Stomach (tissue), 9 donors: Measurements from ENCODE around the gene MALT1. TPM values are rescaled to one million over a fixed set of nuclear protein-coding genes. Genes with fewer than 3 reads are reported as not detected.

Experiments
- DNase-seq, 2 donors: peaks; one replicate each; pipeline versions ENCODE4 v3.0.0 to v3.0.0-alpha.2; 2013 to 2019
- H3K27ac ChIP-seq, 5 donors: fragments of 200-600 bp in 4 of 5; sonication (generic) in 4 of 5; one replicate each; pipeline ENCODE4 v1.5.1; 2013 to 2019; ENCODE audit warnings: mild to moderate bottlenecking in 1 of 5, moderate library complexity in 1 of 5
- H3K27me3 ChIP-seq, 3 donors: fragments of 200-600 bp; sonication (generic); one replicate each; pipeline ENCODE4 v1.5.1; 2017 to 2019; ENCODE audit warnings: mixed run types in 1 of 3
- H3K36me3 ChIP-seq, 4 donors: fragments of 200-600 bp; sonication (generic); 1 replicate in 3 of 4; 2 replicates in 1 of 4; pipeline ENCODE4 v1.5.1; 2016 to 2019
- H3K4me1 ChIP-seq, 4 donors: fragments of 200-600 bp; sonication (generic); one replicate each; pipeline ENCODE4 v1.5.1; 2016 to 2019
- H3K4me3 ChIP-seq, 4 donors: fragments of 200-600 bp; sonication (generic) in 3 of 4; one replicate each; pipeline ENCODE4 v1.5.1; 2016 to 2019; ENCODE audit warnings: mild to moderate bottlenecking in 1 of 4
- H3K9me3 ChIP-seq, 4 donors: fragments of 200-600 bp; sonication (generic); one replicate each; pipeline ENCODE4 v1.5.1; 2016 to 2019
- EP300 ChIP-seq: sonication (generic); formaldehyde crosslinking; IDR thresholded peaks from one replicate; pipeline ENCODE4 v1.6.1; 2017; ENCODE audit warnings: antibody characterized with exemption
- POLR2A ChIP-seq, 4 donors: fragments of 450-650 bp; IDR thresholded peaks; one replicate each; pipeline ENCODE4 v1.6.1; 2016; ENCODE audit warnings: antibody characterized with exemption in 4 of 4, control low read depth in 2 of 4, mild to moderate bottlenecking in 1 of 4, moderate library complexity in 1 of 4
- POLR2AphosphoS5 ChIP-seq, 3 donors: sonication (generic); formaldehyde crosslinking; IDR thresholded peaks; one replicate each; pipeline ENCODE4 v1.6.1; 2016; ENCODE audit warnings: antibody characterized with exemption in 3 of 3
- WGBS, 5 donors: extraction: QIAGEN DNeasy Blood & Tissue Kit in 3 of 5; methylation state at CpG; one replicate each; pipeline versions ENCODE4 v1.1.5 to v1.1.7; 2013 to 2018; 5-methylcytosine and 5-hydroxymethylcytosine counted together
- intact Hi-C: fragments of 100-400 bp; cut with DNase I; formaldehyde crosslinking; loops from one replicate; pipeline ENCODE4 v1.15.1; 2023; ENCODE audit warnings: low total_unique reads
- polyA plus RNA-seq, 3 donors: library from polyadenylated mRNA; stranded (reverse); fragments of 200-250 nt; gene quantifications; one replicate each; pipeline ENCODE4 v1.2.3, GENCODE V29; 2013
- total RNA-seq, 5 donors: library from RNA; depleted of rRNA; stranded (reverse); fragments of >200 nt; gene quantifications; one replicate each; pipeline versions ENCODE4 v1.1.0 to v1.2.3, GENCODE V29; 2014 to 2016
- TF ChIP-seq, protein P1 (sequence below), 7 experiments: fragments of 450-650 bp in 4 of 7; fragments of 200-600 bp in 3 of 7; sonication (generic) in 3 of 7; IDR thresholded peaks; one replicate each; pipeline ENCODE4 v1.5.1; 2016 to 2019; ENCODE audit warnings: antibody characterized with exemption in 7 of 7, control low read depth in 2 of 7, mild to moderate bottlenecking in 1 of 7
- donor health status: healthy with polysubstance abuse.
- donor health status: Bipolar disorder and iron deficiency.
- donor health status: healthy.

Gene MALT1
- total and polyA plus RNA-seq, 8 donors, result 4.9 to 85.7 (median 13.8) TPM

DNA sequence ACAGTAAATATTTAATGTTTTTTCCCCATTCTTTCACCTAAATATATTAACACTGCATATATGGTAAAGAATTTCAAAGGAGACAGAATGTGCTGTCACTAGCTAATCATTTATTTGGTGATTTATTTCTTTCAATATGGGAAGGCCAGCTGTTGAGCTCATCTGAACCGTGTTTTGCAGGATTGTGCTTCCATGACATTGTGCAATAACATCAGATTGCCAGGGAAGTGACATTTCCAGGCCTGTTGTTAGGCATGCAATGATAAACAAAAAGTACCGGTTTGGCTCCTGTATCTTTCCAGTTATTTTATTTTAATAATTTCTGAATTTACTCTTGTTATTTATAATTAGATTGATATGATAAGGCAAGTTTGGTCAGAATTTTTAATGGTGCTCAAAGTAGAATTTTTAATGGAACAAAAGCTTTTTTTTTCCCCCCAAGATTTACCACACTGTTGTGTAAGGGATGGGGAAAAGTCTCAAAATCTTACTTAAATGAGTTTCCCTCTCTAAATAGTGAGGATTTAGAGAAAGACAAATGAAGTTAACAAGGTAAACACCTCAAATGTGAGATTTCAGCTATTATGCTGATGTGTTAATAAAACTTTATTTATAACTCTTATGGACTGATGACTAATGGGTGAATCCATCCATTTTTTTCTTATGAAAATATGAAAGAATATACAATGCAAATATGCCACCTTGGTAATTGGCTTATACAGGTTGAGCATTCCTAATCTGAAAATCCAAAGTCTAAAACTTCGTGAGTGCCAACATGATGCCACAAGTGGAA is 52.7 kb downstream of the MALT1 start:
- no peak overlapping the region for H3K27ac ChIP-seq
- no peaks in the 10 kb centered on the region for H3K27me3 ChIP-seq
- no peaks in the 10 kb centered on the region for H3K9me3 ChIP-seq
- DNase-seq, result peak in 1 of 2 donors; percentile 13
- peaks cover 3 to 48% (median 24%) of the 10 kb centered on the region in 4 donors for H3K36me3 ChIP-seq
- intact Hi-C loops, result no loop called here
- TF ChIP-seq POLR2AphosphoS5 (IDR thresholded peaks at IDR 0.05), result no peak
- TF ChIP-seq, protein P1, sequence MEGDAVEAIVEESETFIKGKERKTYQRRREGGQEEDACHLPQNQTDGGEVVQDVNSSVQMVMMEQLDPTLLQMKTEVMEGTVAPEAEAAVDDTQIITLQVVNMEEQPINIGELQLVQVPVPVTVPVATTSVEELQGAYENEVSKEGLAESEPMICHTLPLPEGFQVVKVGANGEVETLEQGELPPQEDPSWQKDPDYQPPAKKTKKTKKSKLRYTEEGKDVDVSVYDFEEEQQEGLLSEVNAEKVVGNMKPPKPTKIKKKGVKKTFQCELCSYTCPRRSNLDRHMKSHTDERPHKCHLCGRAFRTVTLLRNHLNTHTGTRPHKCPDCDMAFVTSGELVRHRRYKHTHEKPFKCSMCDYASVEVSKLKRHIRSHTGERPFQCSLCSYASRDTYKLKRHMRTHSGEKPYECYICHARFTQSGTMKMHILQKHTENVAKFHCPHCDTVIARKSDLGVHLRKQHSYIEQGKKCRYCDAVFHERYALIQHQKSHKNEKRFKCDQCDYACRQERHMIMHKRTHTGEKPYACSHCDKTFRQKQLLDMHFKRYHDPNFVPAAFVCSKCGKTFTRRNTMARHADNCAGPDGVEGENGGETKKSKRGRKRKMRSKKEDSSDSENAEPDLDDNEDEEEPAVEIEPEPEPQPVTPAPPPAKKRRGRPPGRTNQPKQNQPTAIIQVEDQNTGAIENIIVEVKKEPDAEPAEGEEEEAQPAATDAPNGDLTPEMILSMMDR (IDR thresholded peaks at IDR 0.05), result no peak
- 73 to 82% (median 81%) methylated on average over 3 of the region's 3 CpGs for WGBS, 5 donors
- H3K4me1 ChIP-seq, result no peaks in the 10 kb centered on the region
- no peak overlapping the region for H3K4me3 ChIP-seq

DNA sequence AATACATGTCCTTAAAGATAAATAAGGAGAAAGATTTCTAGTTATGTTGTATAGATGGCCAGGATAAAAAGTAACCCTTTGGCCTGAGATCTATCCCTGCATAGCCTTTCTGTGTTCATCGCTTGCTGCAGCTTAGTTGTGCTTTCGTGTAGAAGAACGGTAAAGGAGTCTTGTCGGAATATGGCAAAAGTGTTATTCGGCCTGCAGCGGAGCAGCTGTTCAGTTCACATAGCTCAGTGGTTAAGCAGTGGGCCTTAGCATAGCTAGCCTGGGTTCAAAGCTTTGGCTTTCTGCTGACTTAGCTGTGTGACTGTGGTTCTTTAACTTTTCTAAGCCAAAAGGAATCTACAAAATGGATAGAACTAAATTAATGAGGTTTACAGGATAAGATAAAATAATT is 55.4 kb downstream of the MALT1 start:
- H3K4me3 ChIP-seq, result no peak overlapping the region
- 92 to 99% (median 97%) methylated on average over 6 of the region's 6 CpGs for WGBS, 5 donors
- intact Hi-C loops, result no loop called here

DNA sequence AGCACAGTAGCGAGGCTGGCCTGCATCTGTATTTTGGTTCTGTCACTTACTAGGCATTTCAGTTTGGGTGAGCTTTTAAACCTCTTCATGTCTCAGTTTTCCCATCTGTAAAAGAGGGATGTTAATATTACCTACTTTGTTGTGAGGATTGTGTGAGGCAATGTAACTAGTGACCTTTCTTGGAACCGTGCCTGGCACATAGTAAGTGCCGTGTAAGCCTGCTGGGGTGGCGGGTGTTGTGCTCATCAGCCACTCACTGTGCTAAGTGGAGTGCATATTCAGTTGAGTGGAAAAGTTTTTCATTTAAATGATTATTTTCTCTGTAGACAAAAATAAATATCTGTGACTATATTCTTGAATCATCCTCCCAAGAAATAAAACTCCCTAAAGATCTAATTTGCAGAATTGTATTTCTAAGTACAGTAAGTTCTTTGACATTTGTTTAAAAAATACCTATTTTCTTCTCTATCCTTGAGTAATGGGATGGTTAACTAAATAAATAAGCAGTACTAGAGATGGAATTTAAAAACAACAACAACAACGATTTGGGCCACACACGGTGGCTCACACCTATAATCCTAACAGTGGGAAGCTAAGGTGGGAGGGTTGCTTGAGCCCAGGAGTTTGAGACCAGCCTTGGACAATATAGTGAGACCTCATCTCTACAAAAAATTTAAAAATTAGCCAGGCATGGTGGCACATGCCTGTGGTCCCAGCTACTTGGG is 56.7 kb downstream of the MALT1 start:
- H3K27ac ChIP-seq, result no peak overlapping the region
- WGBS, 5 donors, result 80 to 93% (median 90%) methylated on average over 6 of the region's 6 CpGs
- H3K4me3 ChIP-seq, result no peak overlapping the region
- intact Hi-C loops, result no loop called here
- no peaks in the 10 kb centered on the region for H3K27me3 ChIP-seq
- peak in 1 of 2 donors; percentile 5 for DNase-seq
- peaks cover 3 to 35% (median 23%) of the 10 kb centered on the region in 4 donors for H3K36me3 ChIP-seq
- no peaks in the 10 kb centered on the region for H3K9me3 ChIP-seq
- no peak for TF ChIP-seq POLR2A (IDR thresholded peaks at IDR 0.05)
- TF ChIP-seq POLR2AphosphoS5 (IDR thresholded peaks at IDR 0.05), result no peak
- no peak for TF ChIP-seq EP300
- TF ChIP-seq, protein P1 (IDR thresholded peaks at IDR 0.05), result no peak
- H3K4me1 ChIP-seq, result no peaks in the 10 kb centered on the region

More for the DNA sequence above, 55.4 kb downstream of the MALT1 start:
- peaks cover 3 to 41% (median 23%) of the 10 kb centered on the region in 4 donors for H3K36me3 ChIP-seq
- TF ChIP-seq, protein P1 (IDR thresholded peaks at IDR 0.05), result no peak
- no peak for TF ChIP-seq POLR2AphosphoS5 (IDR thresholded peaks at IDR 0.05)
- H3K27me3 ChIP-seq, result no peaks in the 10 kb centered on the region
- no peak overlapping the region for H3K27ac ChIP-seq
- DNase-seq, result no peak
- H3K9me3 ChIP-seq, result no peaks in the 10 kb centered on the region
- no peaks in the 10 kb centered on the region for H3K4me1 ChIP-seq

DNA sequence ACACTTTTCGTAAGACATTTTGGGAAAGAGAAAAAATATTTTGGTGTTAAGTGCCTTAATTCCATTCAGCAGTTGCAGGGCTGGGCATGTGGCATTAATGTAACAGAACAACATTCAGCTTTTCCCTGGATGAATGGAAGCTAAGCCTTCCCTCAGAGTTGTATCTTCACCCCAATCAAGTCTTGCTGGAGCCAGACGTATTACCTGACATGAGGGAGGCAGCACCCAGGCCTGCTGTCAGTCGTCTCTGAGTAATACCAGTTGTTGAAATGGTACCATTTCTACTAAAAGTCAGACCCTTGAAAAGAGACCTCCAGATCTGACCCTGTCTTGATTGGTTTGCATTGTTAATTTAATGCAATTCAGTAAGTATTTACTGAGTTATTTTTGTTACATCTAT is 57.5 kb downstream of the MALT1 start:
- peaks cover 3 to 41% (median 27%) of the 10 kb centered on the region in 4 donors for H3K36me3 ChIP-seq
- 75 to 98% (median 80%) methylated on average over 3 of the region's 3 CpGs for WGBS, 5 donors
- intact Hi-C loops, result no loop called here
- H3K4me3 ChIP-seq, result no peak overlapping the region
- H3K4me1 ChIP-seq, result no peaks in the 10 kb centered on the region
- no peaks in the 10 kb centered on the region for H3K9me3 ChIP-seq
- no peaks in the 10 kb centered on the region for H3K27me3 ChIP-seq
- no peak for DNase-seq
- no peak for TF ChIP-seq POLR2A (IDR thresholded peaks at IDR 0.05)
- TF ChIP-seq, protein P1 (IDR thresholded peaks at IDR 0.05), result no peak
- no peak for TF ChIP-seq EP300
- no peak for TF ChIP-seq POLR2AphosphoS5 (IDR thresholded peaks at IDR 0.05)
- H3K27ac ChIP-seq, result no peak overlapping the region
